Measurements from ENCODE around the gene WDR5B. TPM values are rescaled to one million over a fixed set of nuclear protein-coding genes. Genes with fewer than 3 reads are reported as not detected.

Gene WDR5B
- total RNA-seq, 1 donor from 2014 or later = 6.4 TPM

- Histone ChIP-seq H3K27me3 (ENCODE audit: low read depth) (no peaks in the 10 kb centered on the region), H3K4me1 (peaks cover 6% of the 10 kb centered on the region), H3K27ac (no peak overlapping the region), H3K4me3 (no peak overlapping the region), H3K36me3 (peaks cover 4% of the 10 kb centered on the region), H3K9me3 (no peaks in the 10 kb centered on the region)
- ATAC-seq = no peak
- intact Hi-C loops (cut with DNase I) = no loop called here
- no peak for TF ChIP-seq CTCF (IDR thresholded peaks at IDR 0.05)
- no peak for DNase-seq
Measured at GRCh38 chr3:122391681-122392446, 24.0 kb downstream of the WDR5B start.

- Histone ChIP-seq H3K4me3 (no peak overlapping the region), H3K27me3 (ENCODE audit: low read depth) (no peaks in the 10 kb centered on the region), H3K36me3 (peaks cover 4% of the 10 kb centered on the region), H3K9me3 (no peaks in the 10 kb centered on the region), H3K27ac (no peak overlapping the region), H3K4me1 (peaks cover 6% of the 10 kb centered on the region)
- intact Hi-C loops (cut with DNase I) = no loop called here
- no peak for TF ChIP-seq CTCF (IDR thresholded peaks at IDR 0.05)
- no peak for ATAC-seq
- DNase-seq = no peak
Measured at GRCh38 chr3:122390665-122391064, 25.2 kb downstream of the WDR5B start.

- intact Hi-C loops (cut with DNase I) = no loop called here
- Histone ChIP-seq H3K27me3 (ENCODE audit: low read depth) (no peaks in the 10 kb centered on the region), H3K27ac (no peak overlapping the region), H3K36me3 (peaks cover 4% of the 10 kb centered on the region), H3K9me3 (no peaks in the 10 kb centered on the region), H3K4me1 (peaks cover 12% of the 10 kb centered on the region), H3K4me3 (no peak overlapping the region)
- no peak for TF ChIP-seq CTCF (IDR thresholded peaks at IDR 0.05)
- ATAC-seq = no peak
- no peak for DNase-seq
Measured at GRCh38 chr3:122389892-122390291, 26.0 kb downstream of the WDR5B start.

- TF ChIP-seq CTCF (IDR thresholded peaks at IDR 0.05) = no peak
- ATAC-seq = no peak
- Histone ChIP-seq H3K9me3 (no peaks in the 10 kb centered on the region), H3K27me3 (ENCODE audit: low read depth) (no peaks in the 10 kb centered on the region), H3K4me3 (no peak overlapping the region), H3K36me3 (peaks cover 4% of the 10 kb centered on the region), H3K27ac (no peak overlapping the region), H3K4me1 (peaks cover 17% of the 10 kb centered on the region)
- no peak for DNase-seq
- intact Hi-C loops (cut with DNase I) = no loop called here
Measured at GRCh38 chr3:122389197-122389596, 26.7 kb downstream of the WDR5B start.

GRCh38 chr3:122387709-122388108 lies 28.2 kb downstream of the WDR5B start:
- Histone ChIP-seq H3K4me1 (peaks cover 12% of the 10 kb centered on the region), H3K27ac (no peak overlapping the region), H3K4me3 (no peak overlapping the region), H3K9me3 (no peaks in the 10 kb centered on the region), H3K36me3 (peaks cover 4% of the 10 kb centered on the region), H3K27me3 (ENCODE audit: low read depth) (no peaks in the 10 kb centered on the region)
- intact Hi-C loops (cut with DNase I) = no loop called here
- ATAC-seq (no peak), DNase-seq (no peak)
- no peak for TF ChIP-seq CTCF (IDR thresholded peaks at IDR 0.05)
